Hematopoietic multipotent progenitor cell treated with erythropoietin and hydrocortisone succinate and interleukin-3 and kit ligand, for 8 days (in vitro differentiated cells): Measurements from ENCODE around the gene TRIM28.

Experiments used
- DNase-seq: peaks from one replicate; pipeline ENCODE4 v3.0.0-alpha.2; 2015

TRIM28 gene

DNA sequence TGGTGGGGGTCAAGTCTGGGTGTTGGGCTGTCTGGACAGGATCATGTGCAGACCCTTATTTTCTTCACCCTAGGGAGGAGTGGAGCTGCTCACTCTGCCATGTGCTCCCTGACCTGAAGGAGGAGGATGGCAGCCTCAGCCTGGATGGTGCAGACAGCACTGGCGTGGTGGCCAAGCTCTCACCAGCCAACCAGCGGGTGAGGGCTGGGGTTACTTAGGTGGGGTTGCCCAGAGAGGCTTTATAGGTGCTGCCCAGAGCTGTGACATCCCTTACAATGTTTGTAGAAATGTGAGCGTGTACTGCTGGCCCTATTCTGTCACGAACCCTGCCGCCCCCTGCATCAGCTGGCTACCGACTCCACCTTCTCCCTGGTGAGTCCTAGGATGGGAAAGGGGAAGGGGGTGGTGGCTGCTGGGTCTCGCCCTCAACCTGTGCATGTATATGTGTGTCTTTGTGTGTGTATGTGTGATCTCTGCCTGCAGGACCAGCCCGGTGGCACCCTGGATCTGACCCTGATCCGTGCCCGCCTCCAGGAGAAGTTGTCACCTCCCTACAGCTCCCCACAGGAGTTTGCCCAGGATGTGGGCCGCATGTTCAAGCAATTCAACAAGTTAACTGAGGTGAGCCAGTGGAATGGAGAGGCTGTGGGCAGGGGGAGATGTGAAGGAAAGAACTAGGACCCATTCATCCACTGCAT is 5.9 kb downstream of the TRIM28 start:
- DNase-seq, result no peak

DNA sequence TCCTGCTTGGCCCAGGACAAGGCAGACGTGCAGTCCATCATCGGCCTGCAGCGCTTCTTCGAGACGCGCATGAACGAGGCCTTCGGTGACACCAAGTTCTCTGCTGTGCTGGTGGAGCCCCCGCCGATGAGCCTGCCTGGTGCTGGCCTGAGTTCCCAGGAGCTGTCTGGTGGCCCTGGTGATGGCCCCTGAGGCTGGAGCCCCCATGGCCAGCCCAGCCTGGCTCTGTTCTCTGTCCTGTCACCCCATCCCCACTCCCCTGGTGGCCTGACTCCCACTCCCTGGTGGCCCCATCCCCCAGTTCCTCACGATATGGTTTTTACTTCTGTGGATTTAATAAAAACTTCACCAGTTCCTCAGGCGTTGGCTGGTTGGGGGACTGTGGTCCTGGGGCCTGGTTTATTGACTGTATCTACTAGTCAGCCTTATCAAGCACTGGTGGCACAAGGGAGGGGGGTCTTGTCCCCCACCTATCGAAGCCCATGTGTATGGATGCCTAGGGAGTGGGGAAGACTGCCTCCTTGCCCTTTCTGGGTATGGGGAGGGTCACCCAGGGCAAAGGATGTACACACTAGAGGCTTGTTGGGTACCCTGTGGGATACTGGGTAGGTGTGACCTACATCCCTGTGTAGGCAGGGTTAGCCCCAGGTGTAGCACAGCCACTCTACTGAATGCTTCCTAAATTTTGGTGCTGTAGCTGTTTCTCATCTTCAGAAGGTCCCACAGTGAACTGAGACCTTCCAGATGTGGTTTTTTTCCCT is 6.7 kb downstream of the TRIM28 start:
- DNase-seq, result no peak

DNA sequence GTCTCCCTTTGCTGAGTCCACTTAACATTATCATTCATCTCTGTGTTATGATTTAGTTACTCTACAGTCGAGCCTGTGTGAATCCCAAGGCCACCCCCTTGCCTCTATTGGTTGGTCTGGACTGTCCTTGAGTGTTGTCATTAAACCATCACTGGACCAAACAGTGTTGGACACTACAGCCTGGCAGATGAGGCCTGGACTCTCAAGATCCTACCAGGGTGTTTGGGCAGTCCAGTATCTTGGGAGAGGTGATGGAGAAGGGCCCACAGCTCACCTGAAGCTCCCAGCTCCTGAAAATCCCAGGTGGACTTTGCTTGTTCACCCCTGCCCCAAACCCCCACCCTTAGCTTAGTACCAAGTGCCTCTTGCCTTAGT is 7.2 kb downstream of the TRIM28 start:
- DNase-seq, result no peak

DNA sequence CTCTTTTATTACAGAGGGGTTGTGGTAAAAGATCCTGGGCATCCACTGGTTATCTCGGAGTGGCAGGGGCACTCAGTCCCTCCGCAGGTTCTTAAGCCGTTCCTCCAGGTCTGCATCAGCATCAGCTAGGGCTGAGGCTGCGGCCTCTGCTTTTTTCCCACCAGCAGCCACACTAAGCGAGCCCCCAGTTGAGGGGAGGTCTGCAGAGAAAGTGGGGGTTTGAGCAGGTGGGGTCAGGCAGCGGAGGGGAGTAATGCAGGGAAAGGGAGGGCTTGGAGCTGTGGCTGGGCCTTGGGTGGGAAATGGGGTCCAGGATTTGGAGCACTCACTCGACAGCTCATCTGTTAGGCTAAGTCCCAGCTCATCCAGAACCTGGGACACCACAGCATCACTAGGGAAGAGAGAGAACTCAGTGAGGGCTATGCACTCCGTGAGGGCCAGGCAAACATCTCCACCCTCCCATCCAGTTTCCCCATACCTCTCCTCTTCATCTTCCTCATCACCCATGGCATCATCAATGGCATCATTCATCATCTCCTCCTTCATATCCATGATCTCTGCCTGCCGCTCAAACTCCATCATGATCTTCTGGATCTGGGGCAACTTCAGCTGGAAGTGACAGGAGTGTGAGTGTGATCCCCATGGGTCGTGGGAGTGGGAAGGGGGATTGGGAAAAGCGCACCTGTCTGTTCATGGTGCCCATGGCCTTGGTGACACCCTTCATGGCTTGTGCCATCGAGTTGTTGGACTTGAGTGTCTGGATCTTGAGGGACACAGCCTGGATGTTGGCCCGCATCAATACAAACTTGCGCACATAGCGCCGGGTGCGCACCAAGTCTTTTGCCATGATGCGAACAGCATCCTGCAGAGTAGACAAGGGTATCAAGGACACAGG is 8.0 kb downstream of the TRIM28 start:
- DNase-seq, result no peak

DNA sequence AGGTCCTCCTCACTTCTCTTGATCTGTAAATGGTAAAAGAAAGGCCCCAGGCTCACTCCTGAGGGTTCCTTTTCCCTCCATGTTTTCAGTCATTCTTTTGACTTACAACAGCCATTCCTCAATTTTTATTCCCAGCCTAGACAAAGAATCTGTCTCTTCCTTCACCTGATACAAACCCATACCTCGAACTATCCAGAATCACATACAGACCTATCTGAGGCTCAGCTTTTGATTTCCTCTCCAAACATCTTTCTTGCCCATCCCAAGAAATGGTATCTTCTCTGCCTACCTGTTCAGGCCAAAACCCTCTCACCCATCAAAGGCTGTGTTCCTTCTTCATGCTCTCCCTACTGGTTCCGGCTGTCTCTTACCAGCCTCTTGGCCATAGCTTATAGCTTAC is 8.8 kb downstream of the TRIM28 start:
- DNase-seq, result no peak

DNA sequence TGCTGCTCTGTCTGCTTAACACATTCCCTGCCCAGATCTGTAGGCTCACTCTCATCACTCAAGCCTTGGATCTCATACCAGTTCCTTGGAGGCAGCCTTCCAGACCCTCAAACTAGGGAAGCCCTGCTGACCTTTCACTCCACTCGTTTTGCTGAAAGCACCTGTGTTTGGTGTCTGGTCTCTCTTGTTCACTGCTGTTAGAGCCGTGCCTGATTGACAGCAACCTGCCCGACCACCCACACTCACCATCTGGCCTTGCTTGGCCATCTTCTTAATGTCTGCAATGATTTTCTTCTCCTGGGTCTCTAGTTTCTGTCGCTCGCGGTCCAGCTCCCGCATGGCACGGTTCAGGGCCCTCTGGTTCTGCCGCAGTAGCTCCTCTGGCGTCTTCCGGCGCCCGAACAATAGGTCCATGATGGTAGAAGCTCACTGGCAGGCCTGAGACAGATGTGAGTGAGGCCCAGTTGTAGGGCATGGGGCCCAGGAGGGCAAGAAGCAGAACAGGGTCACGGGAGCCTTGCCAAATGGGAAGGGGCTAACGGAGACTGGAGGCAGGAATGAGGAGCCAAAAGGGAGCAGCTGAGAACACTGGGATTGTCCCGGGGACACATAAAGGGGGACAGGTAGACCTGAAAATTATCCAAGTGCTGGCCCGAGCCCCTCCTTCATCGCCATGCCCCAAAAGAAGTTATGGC is 10.1 kb downstream of the TRIM28 start:
- DNase-seq, result no peak

DNA sequence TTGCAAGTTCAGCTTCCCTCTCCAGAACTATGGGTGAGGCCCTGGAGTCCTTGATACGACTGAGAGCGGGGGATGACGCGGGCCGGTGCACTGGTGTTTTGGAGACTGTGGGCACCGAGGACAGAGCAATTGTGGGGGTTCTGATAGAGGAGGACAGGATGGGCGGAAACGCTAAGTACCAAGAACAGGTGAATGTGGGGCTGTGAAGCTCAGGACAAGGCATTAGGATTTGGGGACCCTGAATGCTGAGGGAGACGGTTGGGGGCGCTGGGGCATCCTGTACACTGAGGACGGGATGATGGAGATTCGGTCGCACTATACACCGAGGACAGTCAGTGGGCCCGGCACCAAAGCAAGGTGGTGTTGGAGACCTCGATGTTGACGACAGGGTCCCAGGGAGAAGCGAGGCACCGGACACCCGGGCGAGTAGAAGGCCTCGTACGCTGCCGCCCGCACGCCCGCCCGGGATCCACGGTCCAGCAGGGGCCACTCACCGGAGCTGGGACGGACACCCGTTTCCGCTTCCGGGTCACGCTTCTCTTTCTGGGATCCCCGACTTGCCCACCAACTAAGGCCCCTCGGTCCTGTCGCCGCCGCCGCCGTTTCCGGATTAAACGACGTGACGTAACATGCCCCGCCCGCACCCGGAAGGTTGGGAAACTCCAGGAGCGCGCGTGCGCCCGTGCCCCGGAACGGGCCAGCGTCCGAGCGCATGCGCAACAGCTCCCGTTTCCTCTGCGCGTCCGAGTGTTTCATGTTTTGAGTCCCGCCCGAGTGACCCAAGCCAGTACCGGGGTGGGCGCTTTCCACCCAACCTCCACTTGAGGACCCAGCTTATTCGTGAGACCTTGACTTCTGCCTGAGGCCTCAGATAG is 10.9 kb downstream of the TRIM28 start, which contains the start of gene CHMP2A:
TSS of gene CHMP2A (minus strand) at position 612 of the 875 bp plus-strand sequence. CDS start 893 bp downstream, outside the sequence.
- DNase-seq, result peak; percentile 96

DNA sequence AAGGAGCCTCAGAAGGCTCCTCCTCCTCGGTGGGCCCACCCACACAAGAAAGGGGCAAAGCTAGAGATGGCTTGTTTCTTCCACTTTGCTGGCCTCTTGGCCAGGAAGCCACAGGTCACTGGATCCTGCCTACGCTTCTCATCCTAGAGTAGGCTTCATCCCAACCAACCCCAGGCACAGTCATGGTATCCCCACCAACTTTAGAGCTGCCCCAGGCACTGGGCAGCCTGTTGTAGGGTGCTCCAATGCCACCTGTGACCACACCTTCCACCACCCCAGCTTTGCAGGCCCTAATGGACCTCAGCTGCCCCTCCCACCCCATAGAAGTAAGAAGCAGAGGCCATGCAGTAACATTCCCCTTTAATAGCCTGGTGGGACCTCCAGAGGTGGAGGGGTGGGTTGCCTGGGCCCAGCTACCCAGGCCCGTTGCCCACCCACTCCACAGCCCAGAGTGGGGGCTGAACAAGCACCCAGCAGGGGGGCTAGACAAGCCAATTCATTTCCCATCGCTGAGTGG is 11.6 kb downstream of the TRIM28 start:
- no peak for DNase-seq

DNA sequence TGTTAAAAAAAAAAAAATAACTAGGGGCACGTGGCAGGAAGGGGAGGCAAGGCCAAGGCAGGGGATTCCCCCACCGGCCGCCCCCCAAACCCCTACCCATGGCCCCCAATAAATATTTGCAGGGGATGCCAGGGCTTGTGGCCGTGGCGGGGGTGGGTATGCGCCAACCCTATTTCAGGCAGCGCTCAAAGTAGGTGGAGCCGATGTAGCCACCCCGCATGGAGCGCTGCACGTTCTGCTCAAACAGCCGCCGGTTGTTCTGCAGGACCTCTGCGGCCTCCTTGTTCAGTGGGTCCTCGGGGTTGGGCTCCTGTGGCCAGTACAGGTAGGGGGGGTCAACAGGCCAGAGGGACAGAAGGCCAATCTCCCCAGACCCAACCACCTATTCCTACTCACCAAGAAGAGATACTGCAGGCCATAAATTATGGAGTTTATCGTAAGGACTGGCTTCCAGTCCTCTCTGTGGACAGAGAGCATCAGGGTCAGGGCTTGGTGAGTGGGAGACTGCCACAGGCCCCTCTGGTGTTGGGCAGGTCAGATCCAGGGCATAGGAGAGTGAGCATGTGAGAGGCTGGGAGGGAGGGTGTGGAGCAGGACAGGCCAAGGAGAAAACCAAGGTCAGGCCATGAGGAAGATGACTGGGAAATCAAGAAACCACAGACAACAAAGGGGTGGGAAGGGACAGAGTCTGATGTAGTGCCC is 12.2 kb downstream of the TRIM28 start:
- DNase-seq, result no peak

DNA sequence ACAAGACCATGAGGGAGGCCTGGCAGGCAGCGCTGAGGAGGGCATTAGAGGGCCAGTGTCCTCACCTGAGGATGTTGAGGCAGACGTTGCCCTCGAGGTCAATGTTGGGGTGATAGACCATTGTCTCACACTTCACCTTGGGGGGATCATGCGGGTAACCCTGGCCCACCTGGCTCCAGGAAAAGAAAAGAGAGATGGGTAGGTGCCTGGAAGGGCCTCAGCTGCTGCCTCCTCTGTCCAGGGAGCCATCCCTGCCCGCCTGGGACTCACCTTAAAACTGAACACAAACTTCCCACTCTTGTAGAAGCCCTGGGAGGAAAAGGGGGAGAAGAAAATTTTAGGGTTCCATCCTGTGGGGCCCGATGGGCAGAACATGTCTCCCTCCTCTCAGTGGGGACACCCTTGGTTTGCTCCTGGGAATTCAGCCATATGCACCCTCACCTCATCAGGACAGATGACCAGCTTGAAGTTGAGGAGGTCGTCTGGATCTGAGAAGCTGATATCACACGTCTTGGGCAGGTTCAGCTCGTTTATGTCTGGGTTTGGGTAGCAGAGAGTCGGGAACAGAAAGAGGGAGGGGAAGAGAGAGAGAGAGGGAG is 12.9 kb downstream of the TRIM28 start:
- DNase-seq, result no peak

DNA sequence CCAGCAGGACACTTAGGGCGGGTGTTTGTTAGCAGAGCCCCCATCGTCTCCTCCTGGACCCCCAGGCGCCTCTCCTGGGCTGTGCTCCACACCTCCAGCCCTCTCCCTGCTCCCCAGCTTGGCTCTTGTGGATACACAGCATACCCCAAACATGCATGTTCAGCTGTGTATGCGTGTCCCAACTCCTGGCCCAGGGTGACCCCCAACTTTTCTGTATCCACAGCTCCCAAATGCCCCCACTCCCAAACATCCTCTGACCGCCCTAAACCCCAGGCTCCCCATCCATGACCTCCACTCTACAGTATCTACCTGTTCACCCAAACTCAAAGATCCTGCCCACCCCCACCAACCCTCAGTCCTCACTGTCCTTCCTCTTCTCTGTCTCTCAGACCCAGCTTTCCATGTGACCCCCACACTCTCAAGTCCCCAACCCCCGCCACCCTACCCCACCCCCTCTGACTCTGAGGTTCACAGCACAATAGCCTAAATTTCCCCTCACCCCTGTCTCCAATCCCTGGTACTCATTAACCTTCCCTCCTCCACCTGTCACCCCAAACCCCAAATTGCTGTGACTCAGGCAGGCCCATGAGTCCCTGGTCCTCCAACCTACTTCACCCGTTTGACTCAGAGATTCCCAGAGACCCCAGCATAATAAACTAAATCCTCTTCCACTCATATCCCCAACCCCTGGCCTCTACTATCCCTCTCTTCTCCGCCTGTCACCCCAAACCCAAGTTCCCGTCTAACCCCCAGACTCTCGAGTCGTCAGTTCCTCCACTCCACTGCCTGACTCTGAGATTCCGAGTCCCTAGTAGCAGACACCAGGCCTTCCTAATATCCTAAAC is 13.6 kb downstream of the TRIM28 start:
- DNase-seq, result no peak

DNA sequence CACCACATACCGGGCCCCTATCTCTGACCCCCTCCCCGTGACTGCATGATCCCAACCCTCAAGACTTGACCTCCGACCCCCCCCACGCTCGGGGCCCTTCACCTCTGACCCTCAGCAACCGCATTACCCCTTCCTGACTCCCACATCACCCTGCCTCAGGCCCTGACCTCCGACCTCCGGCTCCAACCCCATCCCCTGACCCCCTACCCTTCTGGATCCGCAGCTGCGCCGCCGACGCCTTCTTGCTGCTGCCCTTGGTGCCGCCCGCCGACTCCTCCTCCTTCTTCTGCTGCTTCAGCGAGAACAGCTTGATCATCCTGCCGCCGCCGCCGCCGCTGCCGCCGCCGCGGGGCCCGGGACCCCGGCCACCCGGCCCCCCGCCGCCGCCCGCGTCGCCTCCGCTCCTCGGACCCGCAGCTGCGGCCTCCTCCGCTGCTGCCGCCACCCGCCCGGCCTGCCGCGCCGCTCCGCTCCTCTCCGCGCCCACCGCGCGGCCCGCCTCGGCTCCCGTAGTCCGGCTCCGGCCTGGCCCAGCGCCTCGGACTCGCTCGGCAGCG is 14.3 kb downstream of the TRIM28 start, which contains the start of gene UBE2M:
TSS of gene UBE2M (minus strand) at position 546 of the 557 bp plus-strand sequence. CDS start at position 316, 230 bp downstream.
- no peak for DNase-seq

DNA sequence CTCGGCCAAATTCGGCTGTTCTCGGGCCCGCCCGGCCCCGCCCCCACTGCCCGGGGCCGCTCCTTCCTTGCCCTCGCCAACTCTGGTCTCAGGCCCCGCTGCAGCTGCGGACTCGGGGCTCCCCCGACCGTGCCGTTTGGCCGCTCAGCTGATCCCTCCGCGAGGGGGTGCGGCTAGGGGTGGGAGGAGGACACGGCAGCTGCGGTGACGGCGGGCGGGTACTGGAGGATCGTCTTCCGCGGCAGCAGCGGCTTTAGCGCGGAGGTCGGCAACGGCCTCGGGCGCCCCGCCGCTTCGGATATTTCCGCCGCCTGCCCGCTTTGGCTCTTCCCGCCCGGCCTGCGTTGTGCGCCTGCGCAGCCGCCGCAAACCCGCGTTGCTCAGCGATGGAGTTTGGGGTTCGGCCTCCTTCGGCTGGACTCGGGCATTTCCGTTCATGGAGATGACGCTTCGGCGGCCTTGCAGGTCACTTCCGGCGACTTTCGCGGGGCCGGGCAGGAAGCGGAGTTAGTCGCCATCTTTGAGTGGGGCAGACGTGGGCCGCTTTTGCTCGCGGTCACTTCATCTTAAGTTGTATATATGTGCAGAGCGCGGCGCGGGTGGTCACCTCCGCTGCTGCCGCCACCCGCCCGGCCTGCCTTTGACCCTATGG is 14.9 kb downstream of the TRIM28 start:
- DNase-seq, result peak; percentile 98

DNA sequence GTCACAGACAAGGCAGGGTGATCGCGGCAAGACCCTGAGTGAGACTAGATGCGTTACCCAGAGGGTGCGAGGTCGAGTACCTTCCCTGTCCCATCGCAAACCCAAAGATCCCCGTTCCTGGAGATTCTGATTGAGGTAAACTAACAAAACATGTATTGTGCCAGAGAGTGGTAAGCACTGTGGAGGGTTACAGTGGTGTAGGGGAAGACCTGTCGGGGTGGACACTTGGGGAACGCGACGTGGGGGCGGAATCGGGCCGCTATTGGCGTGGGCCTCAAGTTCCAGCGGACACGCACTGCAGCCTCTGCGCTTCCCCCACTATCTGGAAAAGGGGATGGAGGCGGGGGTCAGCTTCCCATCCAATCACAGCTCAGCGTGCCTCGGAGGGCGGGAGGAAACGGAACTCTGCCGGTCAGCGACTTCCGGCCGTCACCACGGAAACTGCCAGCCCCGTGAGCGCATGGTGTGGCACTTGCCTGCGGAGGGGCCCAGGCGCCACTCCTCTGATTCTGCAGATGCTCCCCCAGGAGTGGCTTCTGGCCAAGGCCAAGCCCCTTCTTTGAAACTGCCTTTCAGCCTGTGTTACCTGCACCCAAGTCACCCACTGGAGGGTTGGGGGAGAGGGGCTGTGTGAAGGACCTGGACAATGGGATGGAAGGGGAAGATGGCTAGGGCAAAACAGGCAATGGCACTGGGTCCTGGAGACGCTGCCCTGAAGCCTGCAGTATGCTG is 15.6 kb downstream of the TRIM28 start:
- peak; percentile 94 for DNase-seq

DNA sequence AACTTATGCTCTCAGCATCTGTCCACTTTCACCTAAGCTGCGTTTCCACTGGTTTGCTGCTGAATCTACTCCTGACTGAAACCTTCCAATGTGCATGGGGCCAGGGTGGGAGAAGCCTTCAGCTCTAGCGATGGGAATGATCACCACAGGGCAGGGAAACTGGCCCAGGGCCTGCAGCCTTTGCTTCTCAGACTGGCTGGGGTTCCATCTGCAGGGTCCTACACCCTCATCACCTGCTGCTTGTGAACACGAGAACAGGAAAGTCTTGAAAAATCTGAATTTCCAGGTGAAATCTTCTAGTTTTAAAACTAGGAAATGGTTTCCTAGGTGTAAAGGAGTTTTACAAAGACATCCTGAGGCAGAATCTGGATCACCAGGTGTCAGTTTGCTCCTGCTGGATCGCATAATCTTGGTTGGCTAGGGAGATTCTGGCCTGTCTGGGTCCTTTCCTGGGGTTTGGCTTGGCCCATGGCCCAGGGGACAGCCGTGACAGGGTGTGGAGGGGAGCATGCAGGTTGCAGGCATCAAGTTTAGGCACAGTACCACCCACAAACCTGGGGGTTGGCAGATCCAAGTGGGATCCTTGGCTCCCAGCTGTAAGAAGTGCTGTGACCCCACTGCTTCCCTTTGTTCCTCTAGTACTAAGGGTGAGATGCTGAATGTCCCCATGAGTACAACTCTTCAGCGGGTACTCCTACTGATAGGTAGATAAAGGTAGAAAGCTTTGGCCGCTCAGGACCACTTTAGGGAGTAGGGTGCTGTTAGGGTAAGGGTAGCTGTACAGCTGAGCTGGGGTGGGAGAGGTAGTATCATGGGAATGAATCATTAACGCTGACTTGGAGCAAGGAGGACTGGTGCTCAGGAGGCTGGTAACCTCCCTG is 16.4 kb downstream of the TRIM28 start:
- DNase-seq, result no peak

DNA sequence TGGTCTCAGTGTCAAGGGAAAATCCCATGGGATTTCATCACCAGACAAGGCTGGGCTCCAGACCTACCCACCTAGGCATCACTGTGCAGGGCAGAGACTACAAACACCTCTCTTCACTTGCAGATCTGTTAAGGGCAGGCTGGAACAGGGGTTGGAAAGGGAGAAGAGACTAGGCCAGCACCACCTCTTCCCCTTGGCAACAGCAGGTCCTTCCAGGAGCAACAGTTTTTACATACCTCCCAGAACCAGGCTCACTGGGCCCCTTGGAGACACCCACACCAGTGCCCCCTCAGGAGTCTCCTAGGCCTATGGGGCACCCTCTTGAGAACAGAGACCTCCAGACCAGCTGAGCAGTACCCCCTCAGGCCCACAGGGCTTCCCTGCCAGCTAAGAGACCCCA is 17.1 kb downstream of the TRIM28 start:
- DNase-seq, result no peak
